Small intestine (tissue), 7 donors: ENCODE measurements around the gene NFIB. TPM values are rescaled to one million over a fixed set of nuclear protein-coding genes. Genes with fewer than 3 reads are reported as not detected.

ENCODE experiments used
- DNase-seq, 2 donors: peaks; one replicate each; pipeline versions ENCODE4 v3.0.0 to v3.0.0-alpha.2; 2013
- FAIRE-seq: peaks from 2 replicates; lab custom pipeline; 2012; peaks lifted over from hg19 to GRCh38; lab: Jason Lieb, UNC
- H3K27ac ChIP-seq, 3 donors: one replicate each; pipeline ENCODE4 v1.5.1; 2013; ENCODE audit warnings: low read length in 2 of 3, mild to moderate bottlenecking in 2 of 3, control low read depth in 1 of 3, inconsistent platforms in 1 of 3, low read depth in 1 of 3, moderate library complexity in 1 of 3
- H3K27me3 ChIP-seq, 3 donors: one replicate each; pipeline ENCODE4 v1.6.1; 2013; ENCODE audit warnings: low read length in 3 of 3, inconsistent platforms in 1 of 3; ENCODE audit not compliant: control insufficient read depth in 3 of 3, insufficient read depth in 3 of 3
- H3K36me3 ChIP-seq, 3 donors: one replicate each; pipeline ENCODE4 v1.6.1; 2013; ENCODE audit warnings: low read length in 3 of 3, inconsistent platforms in 1 of 3, low read depth in 1 of 3, mild to moderate bottlenecking in 1 of 3, moderate library complexity in 1 of 3; ENCODE audit not compliant: control insufficient read depth in 3 of 3, insufficient read depth in 2 of 3
- H3K4me1 ChIP-seq, 3 donors: one replicate each; pipeline ENCODE4 v1.6.1; 2013; ENCODE audit warnings: low read length in 2 of 3, inconsistent platforms in 1 of 3, low read depth in 1 of 3, mild to moderate bottlenecking in 1 of 3, moderate library complexity in 1 of 3; ENCODE audit not compliant: control insufficient read depth in 3 of 3, insufficient read depth in 2 of 3
- H3K4me3 ChIP-seq, 3 donors: one replicate each; pipeline ENCODE4 v1.5.1; 2013; ENCODE audit warnings: low read length in 3 of 3, control low read depth in 1 of 3, inconsistent platforms in 1 of 3, low read depth in 1 of 3, mild to moderate bottlenecking in 1 of 3, moderate library complexity in 1 of 3
- H3K9me3 ChIP-seq, 2 donors: one replicate each; pipeline ENCODE4 v1.6.1; 2013; ENCODE audit warnings: low read depth in 1 of 2, low read length in 1 of 2; ENCODE audit not compliant: control insufficient read depth in 2 of 2, insufficient read depth in 1 of 2
- WGBS, 3 donors: extraction: QIAGEN DNeasy Blood & Tissue Kit; methylation state at CpG; one replicate each; pipeline ENCODE4 v1.1.7; 2013; 5-methylcytosine and 5-hydroxymethylcytosine counted together
- polyA plus RNA-seq, 4 donors: library from polyadenylated mRNA; stranded (reverse) in 3 of 4; unstranded in 1 of 4; fragments of 200-250 nt in 3 of 4; fragments of 120-200 nt in 1 of 4; gene quantifications; one replicate each; pipeline versions ENCODE4 v1.2.1 to v1.2.3, GENCODE V29; 2013
- donor health status: healthy with polysubstance abuse.
- donor health status: control.
- donor health status: control.
- donor health status: Bipolar disorder and iron deficiency.
- donor health status: healthy.

Gene NFIB
- polyA plus RNA-seq, 4 donors, result 5.1 to 15.9 (median 9.5) TPM

- WGBS, 3 donors, result 96 to 100% (median 98%) methylated on average over 1 of the region's 1 CpG
- DNase-seq (no peak), FAIRE-seq (no peak)
- H3K27me3 ChIP-seq, result no peaks in the 10 kb centered on the region
- H3K9me3 ChIP-seq, result no peaks in the 10 kb centered on the region
- no peak overlapping the region for H3K27ac ChIP-seq
- no peaks in the 10 kb centered on the region for H3K4me1 ChIP-seq
- no peak overlapping the region for H3K4me3 ChIP-seq
- no peaks in the 10 kb centered on the region for H3K36me3 ChIP-seq
Observed at GRCh38 chr9:14147738-14148137, 166.2 kb downstream of the NFIB start.

GRCh38 chr9:14146201-14146874, 167.6 kb downstream of the NFIB start:
- Histone ChIP-seq H3K9me3 (no peaks in the 10 kb centered on the region), H3K36me3 (peaks cover 0 to 2% (median 0%) of the 10 kb centered on the region in 3 donors), H3K27me3 (no peaks in the 10 kb centered on the region), H3K4me3 (no peak overlapping the region), H3K4me1 (no peaks in the 10 kb centered on the region), H3K27ac (no peak overlapping the region)
- 88 to 96% (median 92%) methylated on average over 8 of the region's 8 CpGs for WGBS, 3 donors
- DNase-seq (no peak), FAIRE-seq (no peak)

GRCh38 chr9:14144215-14144614, 169.7 kb downstream of the NFIB start:
- FAIRE-seq, result no peak
- WGBS, 3 donors, result 57 to 83% (median 60%) methylated on average over 3 of the region's 3 CpGs
- H3K27ac ChIP-seq, result no peak overlapping the region
- H3K9me3 ChIP-seq, result no peaks in the 10 kb centered on the region
- H3K27me3 ChIP-seq, result no peaks in the 10 kb centered on the region
- no peak overlapping the region for H3K4me3 ChIP-seq
- no peak for DNase-seq
- H3K36me3 ChIP-seq, result peaks cover 0 to 2% (median 0%) of the 10 kb centered on the region in 3 donors
- H3K4me1 ChIP-seq, result no peaks in the 10 kb centered on the region

- Histone ChIP-seq H3K36me3 (peaks cover 0 to 2% (median 0%) of the 10 kb centered on the region in 3 donors), H3K4me3 (no peak overlapping the region), H3K4me1 (no peaks in the 10 kb centered on the region), H3K27ac (no peak overlapping the region), H3K27me3 (no peaks in the 10 kb centered on the region), H3K9me3 (no peaks in the 10 kb centered on the region)
- DNase-seq (no peak), FAIRE-seq (no peak)
- 77 to 82% (median 80%) methylated on average over 2 of the region's 2 CpGs for WGBS, 3 donors
Observed at GRCh38 chr9:14141699-14142098, 172.2 kb downstream of the NFIB start.

GRCh38 chr9:14140096-14140697, 173.7 kb downstream of the NFIB start:
- H3K27me3 ChIP-seq, result no peaks in the 10 kb centered on the region
- H3K4me1 ChIP-seq, result no peaks in the 10 kb centered on the region
- FAIRE-seq (no peak), DNase-seq (no peak)
- no peak overlapping the region for H3K27ac ChIP-seq
- H3K36me3 ChIP-seq, result peaks cover 0 to 2% (median 0%) of the 10 kb centered on the region in 3 donors
- no peak overlapping the region for H3K4me3 ChIP-seq
- no peaks in the 10 kb centered on the region for H3K9me3 ChIP-seq

- FAIRE-seq (no peak), DNase-seq (no peak)
- Histone ChIP-seq H3K27me3 (no peaks in the 10 kb centered on the region), H3K4me1 (no peaks in the 10 kb centered on the region), H3K4me3 (no peak overlapping the region), H3K27ac (no peak overlapping the region), H3K9me3 (no peaks in the 10 kb centered on the region), H3K36me3 (peaks cover 0 to 2% (median 0%) of the 10 kb centered on the region in 3 donors)
- 78 to 84% (median 79%) methylated on average over 1 of the region's 1 CpG for WGBS, 3 donors
Observed at GRCh38 chr9:14139287-14139686, 174.7 kb downstream of the NFIB start.

- H3K4me3 ChIP-seq, result no peak overlapping the region
- no peak overlapping the region for H3K27ac ChIP-seq
- no peak for DNase-seq
- no peaks in the 10 kb centered on the region for H3K36me3 ChIP-seq
- no peak for FAIRE-seq
- WGBS, 3 donors, result 89 to 93% (median 91%) methylated on average over 3 of the region's 3 CpGs
- no peaks in the 10 kb centered on the region for H3K27me3 ChIP-seq
- no peaks in the 10 kb centered on the region for H3K9me3 ChIP-seq
- no peaks in the 10 kb centered on the region for H3K4me1 ChIP-seq
Observed at GRCh38 chr9:14136646-14137370, 177.1 kb downstream of the NFIB start.

GRCh38 chr9:14136047-14136635, 177.8 kb downstream of the NFIB start:
- WGBS, 3 donors, result 32 to 73% (median 61%) methylated on average over 3 of the region's 3 CpGs
- H3K27me3 ChIP-seq, result no peaks in the 10 kb centered on the region

More at GRCh38 chr9:14136047-14136635, 177.8 kb downstream of the NFIB start:
- no peak overlapping the region for H3K27ac ChIP-seq
- no peak overlapping the region for H3K4me3 ChIP-seq
- no peak for FAIRE-seq
- no peaks in the 10 kb centered on the region for H3K4me1 ChIP-seq
- DNase-seq, result no peak
- H3K9me3 ChIP-seq, result no peaks in the 10 kb centered on the region
- no peaks in the 10 kb centered on the region for H3K36me3 ChIP-seq
